Measurements from ENCODE around the gene ATP13A2.
A peak's percentile ranks its signal among the peaks of the same experiment; 100 is the strongest.

The ATP13A2 gene

GRCh38 chr1:17027403-17027802 is 15.7 kb upstream of the ATP13A2 start:
- no peak overlapping the region for H3K4me2 ChIP-seq (ENCODE audit: insufficient read depth, low read length, poor library complexity, severe bottlenecking)
- no peak overlapping the region for H2BK12ac ChIP-seq (ENCODE audit: low read length)
- WGBS, 2 donors (ENCODE audit: extremely low coverage in 2 of 2, insufficient read length in 2 of 2, insufficient replicate concordance in 1 of 2): no CpG with 5 or more reads among the region's 5 CpGs
- H4K8ac ChIP-seq (ENCODE audit: low read depth, low read length): no peak overlapping the region
- no peak overlapping the region for H4K91ac ChIP-seq (ENCODE audit: low read depth, low read length, poor library complexity)
- H3K18ac ChIP-seq (ENCODE audit: low read length): no peak overlapping the region
- no peak overlapping the region for H3K23ac ChIP-seq (ENCODE audit: low read depth, low read length, poor library complexity)
- H3K27me3 ChIP-seq (ENCODE audit: control insufficient read depth in 3 of 3, insufficient read depth in 3 of 3, low read depth in 1 of 3, low read length in 3 of 3): no peaks in the 10 kb centered on the region
- H3K79me1 ChIP-seq (ENCODE audit: low read depth, low read length): no peaks in the 10 kb centered on the region
- H2BK5ac ChIP-seq (ENCODE audit: low read length): no peak overlapping the region
- no peak overlapping the region for H2AFZ ChIP-seq (ENCODE audit: low read length)
- H3K4ac ChIP-seq (ENCODE audit: low read length): no peak overlapping the region
- H3K4me3 ChIP-seq (ENCODE audit: low read length in 2 of 2): no peak overlapping the region
- no peak for DNase-seq (ENCODE audit: low spot score)
- no peaks in the 10 kb centered on the region for H3K9me3 ChIP-seq (replicated peaks in 1 of 2; ENCODE audit: control insufficient read depth in 2 of 2, insufficient read depth in 1 of 2, low read depth in 1 of 2, low read length in 2 of 2)
- H2BK120ac ChIP-seq (ENCODE audit: low read depth, low read length): no peak overlapping the region
- no peak overlapping the region for H3K27ac ChIP-seq (replicated peaks; ENCODE audit: low read length)
- H2BK15ac ChIP-seq (ENCODE audit: low read length): no peak overlapping the region
- H2AK5ac ChIP-seq (ENCODE audit: low read depth, low read length): no peak overlapping the region
- no peak overlapping the region for H3K14ac ChIP-seq (ENCODE audit: low read length)
- peaks cover 0 to 8% of the 10 kb centered on the region in 2 donors for H3K4me1 ChIP-seq (ENCODE audit: control insufficient read depth in 2 of 2, insufficient read depth in 1 of 2, low read depth in 1 of 2, low read length in 2 of 2)
- peaks cover 27 to 82% of the 10 kb centered on the region in 2 donors for H3K36me3 ChIP-seq (replicated peaks in 1 of 2; ENCODE audit: control insufficient read depth in 2 of 2, insufficient read depth in 2 of 2, low read length in 2 of 2)
- no peak overlapping the region for H3K9ac ChIP-seq (ENCODE audit: low read depth, low read length, poor library complexity)

- no CpG with 5 or more reads among the region's 1 CpG for WGBS, 2 donors (ENCODE audit: extremely low coverage in 2 of 2, insufficient read length in 2 of 2, insufficient replicate concordance in 1 of 2)
- Histone ChIP-seq H3K4me3 (ENCODE audit: low read length in 2 of 2) (no peak overlapping the region), H3K4ac (ENCODE audit: low read length) (no peak overlapping the region), H3K9me3 (replicated peaks in 1 of 2; ENCODE audit: control insufficient read depth in 2 of 2, insufficient read depth in 1 of 2, low read depth in 1 of 2, low read length in 2 of 2) (no peaks in the 10 kb centered on the region), H3K27me3 (ENCODE audit: control insufficient read depth in 3 of 3, insufficient read depth in 3 of 3, low read depth in 1 of 3, low read length in 3 of 3) (no peaks in the 10 kb centered on the region), H3K18ac (ENCODE audit: low read length) (no peak overlapping the region), H2BK15ac (ENCODE audit: low read length) (no peak overlapping the region), H2BK120ac (ENCODE audit: low read depth, low read length) (no peak overlapping the region), H3K23ac (ENCODE audit: low read depth, low read length, poor library complexity) (no peak overlapping the region), H3K27ac (replicated peaks; ENCODE audit: low read length) (no peak overlapping the region), H3K36me3 (replicated peaks in 1 of 2; ENCODE audit: control insufficient read depth in 2 of 2, insufficient read depth in 2 of 2, low read length in 2 of 2) (peaks cover 47 to 95% of the 10 kb centered on the region in 2 donors), H3K4me1 (ENCODE audit: control insufficient read depth in 2 of 2, insufficient read depth in 1 of 2, low read depth in 1 of 2, low read length in 2 of 2) (peaks cover 0 to 9% of the 10 kb centered on the region in 2 donors), H2AK5ac (ENCODE audit: low read depth, low read length) (no peak overlapping the region), H3K4me2 (ENCODE audit: insufficient read depth, low read length, poor library complexity, severe bottlenecking) (no peak overlapping the region), H2BK12ac (ENCODE audit: low read length) (no peak overlapping the region), H2BK5ac (ENCODE audit: low read length) (no peak overlapping the region), H2AFZ (ENCODE audit: low read length) (no peak overlapping the region), H4K91ac (ENCODE audit: low read depth, low read length, poor library complexity) (no peak overlapping the region), H4K8ac (ENCODE audit: low read depth, low read length) (no peak overlapping the region), H3K9ac (ENCODE audit: low read depth, low read length, poor library complexity) (no peak overlapping the region), H3K79me1 (ENCODE audit: low read depth, low read length) (no peaks in the 10 kb centered on the region), H3K14ac (ENCODE audit: low read length) (no peak overlapping the region)
- no peak for DNase-seq (ENCODE audit: low spot score)
These were observed 13.0 kb upstream of the ATP13A2 start for GRCh38 chr1:17024721-17025120.

- Histone ChIP-seq H3K4me1 (ENCODE audit: control insufficient read depth in 2 of 2, insufficient read depth in 1 of 2, low read depth in 1 of 2, low read length in 2 of 2) (peaks cover 0 to 9% of the 10 kb centered on the region in 2 donors), H3K36me3 (replicated peaks in 1 of 2; ENCODE audit: control insufficient read depth in 2 of 2, insufficient read depth in 2 of 2, low read length in 2 of 2) (peaks cover 45 to 100% of the 10 kb centered on the region in 2 donors)
- no peak for DNase-seq (ENCODE audit: low spot score)
These were observed 11.8 kb upstream of the ATP13A2 start for GRCh38 chr1:17023573-17023972.

GRCh38 chr1:17023102-17023501 is 11.4 kb upstream of the ATP13A2 start:
- Histone ChIP-seq H3K14ac (ENCODE audit: low read length) (no peak overlapping the region), H4K8ac (ENCODE audit: low read depth, low read length) (no peak overlapping the region), H3K9me3 (replicated peaks in 1 of 2; ENCODE audit: control insufficient read depth in 2 of 2, insufficient read depth in 1 of 2, low read depth in 1 of 2, low read length in 2 of 2) (no peaks in the 10 kb centered on the region), H3K4me3 (ENCODE audit: low read length in 2 of 2) (no peak overlapping the region), H2AFZ (ENCODE audit: low read length) (no peak overlapping the region), H2BK15ac (ENCODE audit: low read length) (no peak overlapping the region), H2BK120ac (ENCODE audit: low read depth, low read length) (no peak overlapping the region), H3K9ac (ENCODE audit: low read depth, low read length, poor library complexity) (no peak overlapping the region), H2AK5ac (ENCODE audit: low read depth, low read length) (no peak overlapping the region), H3K23ac (ENCODE audit: low read depth, low read length, poor library complexity) (no peak overlapping the region), H4K91ac (ENCODE audit: low read depth, low read length, poor library complexity) (no peak overlapping the region), H3K4me2 (ENCODE audit: insufficient read depth, low read length, poor library complexity, severe bottlenecking) (no peak overlapping the region), H2BK5ac (ENCODE audit: low read length) (no peak overlapping the region), H3K79me1 (ENCODE audit: low read depth, low read length) (no peaks in the 10 kb centered on the region), H3K18ac (ENCODE audit: low read length) (no peak overlapping the region), H3K4ac (ENCODE audit: low read length) (no peak overlapping the region), H3K27me3 (ENCODE audit: control insufficient read depth in 3 of 3, insufficient read depth in 3 of 3, low read depth in 1 of 3, low read length in 3 of 3) (no peaks in the 10 kb centered on the region), H3K27ac (replicated peaks; ENCODE audit: low read length) (peak overlapping the region; percentile 53), H2BK12ac (ENCODE audit: low read length) (no peak overlapping the region), H3K4me1 (ENCODE audit: control insufficient read depth in 2 of 2, insufficient read depth in 1 of 2, low read depth in 1 of 2, low read length in 2 of 2) (peaks cover 0 to 9% of the 10 kb centered on the region in 2 donors), H3K36me3 (replicated peaks in 1 of 2; ENCODE audit: control insufficient read depth in 2 of 2, insufficient read depth in 2 of 2, low read length in 2 of 2) (peaks cover 47 to 100% of the 10 kb centered on the region in 2 donors)
- DNase-seq (ENCODE audit: low spot score): no peak
- WGBS, 2 donors (ENCODE audit: extremely low coverage in 2 of 2, insufficient read length in 2 of 2, insufficient replicate concordance in 1 of 2): no CpG with 5 or more reads among the region's 4 CpGs

More at GRCh38 chr1:17023573-17023972, 11.8 kb upstream of the ATP13A2 start:
- no peak overlapping the region for H4K91ac ChIP-seq (ENCODE audit: low read depth, low read length, poor library complexity)
- H3K27ac ChIP-seq (replicated peaks; ENCODE audit: low read length): peak overlapping the region; percentile 53
- H2BK15ac ChIP-seq (ENCODE audit: low read length): no peak overlapping the region
- H2BK120ac ChIP-seq (ENCODE audit: low read depth, low read length): no peak overlapping the region
- no peaks in the 10 kb centered on the region for H3K27me3 ChIP-seq (ENCODE audit: control insufficient read depth in 3 of 3, insufficient read depth in 3 of 3, low read depth in 1 of 3, low read length in 3 of 3)
- no peak overlapping the region for H3K23ac ChIP-seq (ENCODE audit: low read depth, low read length, poor library complexity)
- H3K79me1 ChIP-seq (ENCODE audit: low read depth, low read length): no peaks in the 10 kb centered on the region
- H3K4ac ChIP-seq (ENCODE audit: low read length): no peak overlapping the region
- H3K4me2 ChIP-seq (ENCODE audit: insufficient read depth, low read length, poor library complexity, severe bottlenecking): no peak overlapping the region
- no peak overlapping the region for H3K14ac ChIP-seq (ENCODE audit: low read length)
- no peak overlapping the region for H2AFZ ChIP-seq (ENCODE audit: low read length)
- no peak overlapping the region for H3K4me3 ChIP-seq (ENCODE audit: low read length in 2 of 2)
- WGBS, 2 donors (ENCODE audit: extremely low coverage in 2 of 2, insufficient read length in 2 of 2, insufficient replicate concordance in 1 of 2): no CpG with 5 or more reads among the region's 3 CpGs
- H3K9me3 ChIP-seq (replicated peaks in 1 of 2; ENCODE audit: control insufficient read depth in 2 of 2, insufficient read depth in 1 of 2, low read depth in 1 of 2, low read length in 2 of 2): no peaks in the 10 kb centered on the region
- H3K9ac ChIP-seq (ENCODE audit: low read depth, low read length, poor library complexity): no peak overlapping the region
- H2BK5ac ChIP-seq (ENCODE audit: low read length): no peak overlapping the region
- no peak overlapping the region for H2AK5ac ChIP-seq (ENCODE audit: low read depth, low read length)
- H4K8ac ChIP-seq (ENCODE audit: low read depth, low read length): no peak overlapping the region
- no peak overlapping the region for H2BK12ac ChIP-seq (ENCODE audit: low read length)
- no peak overlapping the region for H3K18ac ChIP-seq (ENCODE audit: low read length)
